Measurements from ENCODE around the gene L1CAM.

The L1CAM gene

GRCh38 chrX:153866302-153867019 is 19.5 kb downstream of the L1CAM start:
- in situ Hi-C loops (cut with MboI; ENCODE audit: low sequenced_read_pairs): no loop called here

- in situ Hi-C loops (cut with MboI; ENCODE audit: low sequenced_read_pairs): no loop called here
Observed at GRCh38 chrX:153865685-153866084, 20.3 kb downstream of the L1CAM start.

GRCh38 chrX:153865321-153865580 is 20.7 kb downstream of the L1CAM start:
- in situ Hi-C loops (cut with MboI; ENCODE audit: low sequenced_read_pairs): no loop called here

GRCh38 chrX:153864561-153865320 is 21.2 kb downstream of the L1CAM start:
- in situ Hi-C loops (cut with MboI; ENCODE audit: low sequenced_read_pairs): no loop called here

GRCh38 chrX:153864101-153864500 is 21.9 kb downstream of the L1CAM start:
- in situ Hi-C loops (cut with MboI; ENCODE audit: low sequenced_read_pairs): no loop called here

DNA sequence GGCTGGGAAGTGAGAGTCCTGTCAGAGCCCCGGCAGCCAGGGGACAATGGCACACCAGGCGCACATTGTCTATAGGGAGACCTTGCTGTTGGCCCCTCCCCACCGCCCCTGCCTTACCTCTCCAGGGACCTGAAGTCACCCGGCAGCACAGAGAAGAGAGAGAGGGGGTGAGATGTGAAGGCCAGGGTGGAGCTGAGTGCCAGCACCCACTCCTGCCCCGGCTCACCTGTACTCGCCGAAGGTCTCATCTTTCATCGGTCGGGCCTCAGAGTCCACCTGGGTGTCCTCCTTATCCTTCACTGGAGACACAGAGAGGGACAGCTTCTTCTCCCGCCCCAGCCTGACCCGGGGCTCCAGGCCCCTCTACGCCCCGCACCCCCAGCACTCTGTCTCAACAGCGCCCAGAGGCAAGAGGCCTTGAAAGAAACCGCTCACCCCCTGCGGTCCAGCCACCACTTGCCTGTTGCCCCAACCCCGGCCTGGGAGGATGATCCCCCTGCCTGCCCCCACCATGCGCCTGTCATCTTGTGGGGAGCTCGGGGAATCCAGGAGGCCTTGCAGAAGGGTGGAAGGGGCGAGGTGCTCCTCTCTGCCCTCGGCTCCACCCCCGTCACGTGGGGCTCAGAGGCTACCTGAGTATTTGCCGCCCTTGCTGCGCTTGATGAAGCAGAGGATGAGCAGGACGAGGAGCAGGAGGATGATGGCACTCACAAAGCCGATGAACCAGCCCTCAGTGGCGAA is 22.6 kb downstream of the L1CAM start:
- in situ Hi-C loops (cut with MboI; ENCODE audit: low sequenced_read_pairs): no loop called here

DNA sequence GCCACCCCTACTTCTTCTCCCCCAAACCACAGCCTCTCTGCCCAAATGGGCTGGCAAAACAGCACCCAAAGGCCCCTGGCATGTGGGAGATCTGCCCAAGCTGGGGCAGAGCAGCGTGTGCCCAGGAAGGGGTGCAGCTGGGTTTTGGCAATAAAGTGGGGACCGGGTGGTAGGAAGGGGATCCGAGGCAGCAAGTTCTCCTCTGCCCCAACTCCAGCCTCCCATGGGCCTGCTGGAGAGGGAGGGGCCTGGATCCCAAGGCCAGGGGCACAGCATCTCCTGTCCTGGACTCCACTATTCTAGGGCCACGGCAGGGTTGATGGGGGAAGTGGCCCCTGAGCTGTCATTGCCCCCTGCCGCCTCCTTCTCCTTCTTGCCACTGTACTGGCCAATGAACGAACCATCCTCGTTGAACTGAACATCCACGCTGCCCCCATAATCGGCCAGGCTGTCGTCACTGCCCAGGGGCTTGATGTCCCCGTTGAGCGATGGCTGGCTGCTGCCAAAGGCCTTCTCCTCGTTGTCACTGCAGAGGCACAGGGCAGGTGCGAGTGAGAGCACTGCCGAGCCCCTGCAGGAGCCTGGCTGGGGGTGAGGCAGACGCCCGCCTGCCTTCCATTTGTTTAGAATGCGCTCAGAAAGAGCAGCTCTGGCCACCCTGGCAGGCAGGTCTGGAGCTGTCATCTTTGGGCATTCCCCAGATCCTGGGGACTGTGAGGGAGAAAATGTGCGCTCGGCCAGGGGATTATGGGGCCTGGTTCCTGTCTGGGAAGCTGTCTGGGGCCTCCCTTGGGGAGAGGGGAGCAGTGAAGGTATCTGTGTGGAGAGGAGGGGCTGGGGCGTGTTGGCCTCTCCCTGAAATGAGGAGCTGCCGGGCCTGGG is 23.4 kb downstream of the L1CAM start:
- in situ Hi-C loops (cut with MboI; ENCODE audit: low sequenced_read_pairs): no loop called here

DNA sequence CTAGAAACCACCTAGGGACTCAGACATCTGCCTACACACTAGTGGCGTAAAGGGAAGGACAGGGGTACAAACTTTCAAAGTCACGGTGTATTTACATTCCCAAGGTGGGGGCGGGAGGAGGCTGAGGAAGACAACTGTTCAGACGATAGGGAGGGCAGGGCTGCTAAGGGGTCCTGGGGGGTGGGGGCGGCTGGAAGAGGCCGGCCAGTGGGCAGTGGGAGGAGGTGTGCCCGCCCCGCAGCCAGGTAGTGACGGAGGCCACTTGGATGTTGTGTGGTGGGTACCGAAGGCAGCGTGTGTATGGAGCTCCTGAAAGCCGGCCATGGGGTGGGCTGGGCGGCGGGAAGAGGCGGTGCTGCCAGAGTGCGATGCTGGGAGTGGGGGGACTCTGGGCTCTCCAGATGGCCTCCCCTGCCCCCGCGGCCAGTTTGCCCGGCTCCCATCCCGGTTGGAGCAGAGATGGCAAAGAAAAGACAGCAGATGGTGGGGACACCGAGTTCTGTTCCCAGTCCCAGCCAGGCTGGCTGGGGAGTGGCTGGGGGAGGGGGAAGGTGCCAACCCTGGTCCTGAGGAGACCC is 24.2 kb downstream of the L1CAM start:
- in situ Hi-C loops (cut with MboI; ENCODE audit: low sequenced_read_pairs): no loop called here

DNA sequence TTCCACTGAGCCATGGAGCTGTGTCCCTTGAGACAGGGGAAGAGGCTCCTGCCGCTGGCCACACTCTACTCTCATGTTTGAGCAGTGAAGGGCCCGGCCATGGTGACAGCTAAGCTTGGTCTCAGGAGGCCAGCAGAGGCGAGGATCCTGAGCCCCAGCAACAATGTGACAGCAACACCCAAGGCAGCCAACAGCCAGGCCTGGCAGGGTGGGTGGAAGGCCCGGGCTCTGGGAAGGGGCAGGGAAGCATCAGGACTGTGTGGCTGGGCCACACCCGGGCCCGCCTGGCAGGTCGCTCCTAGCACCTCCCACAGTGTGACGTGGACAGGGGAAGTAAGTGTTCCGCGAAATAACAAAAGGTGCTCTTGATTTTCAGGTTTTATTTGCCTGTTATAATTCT is 24.8 kb downstream of the L1CAM start:
- in situ Hi-C loops (cut with MboI; ENCODE audit: low sequenced_read_pairs): no loop called here

GRCh38 chrX:153857348-153857903 is 28.5 kb downstream of the L1CAM start:
- in situ Hi-C loops (cut with MboI; ENCODE audit: low sequenced_read_pairs): no loop called here

DNA sequence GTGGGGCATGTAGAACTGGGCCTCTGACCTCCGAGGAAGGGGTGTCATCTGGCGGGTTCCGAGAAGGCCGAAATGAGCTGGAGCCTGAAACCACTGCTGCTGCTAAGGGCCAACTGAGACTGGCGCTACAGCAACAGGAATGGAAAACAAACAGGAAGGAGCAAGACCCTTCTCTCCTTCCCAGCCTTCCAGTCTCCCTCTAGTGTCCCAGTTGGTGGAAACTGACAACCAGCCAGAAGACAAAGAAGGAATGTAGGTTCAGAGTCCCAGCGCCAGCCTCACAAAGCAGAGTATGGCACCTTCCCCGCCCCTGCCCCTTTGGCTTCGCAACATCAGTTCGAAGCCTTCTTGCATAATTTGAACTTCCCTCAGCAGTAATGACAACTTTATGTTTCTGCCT is 31.3 kb downstream of the L1CAM start:
- in situ Hi-C loops (cut with MboI; ENCODE audit: low sequenced_read_pairs): no loop called here

DNA sequence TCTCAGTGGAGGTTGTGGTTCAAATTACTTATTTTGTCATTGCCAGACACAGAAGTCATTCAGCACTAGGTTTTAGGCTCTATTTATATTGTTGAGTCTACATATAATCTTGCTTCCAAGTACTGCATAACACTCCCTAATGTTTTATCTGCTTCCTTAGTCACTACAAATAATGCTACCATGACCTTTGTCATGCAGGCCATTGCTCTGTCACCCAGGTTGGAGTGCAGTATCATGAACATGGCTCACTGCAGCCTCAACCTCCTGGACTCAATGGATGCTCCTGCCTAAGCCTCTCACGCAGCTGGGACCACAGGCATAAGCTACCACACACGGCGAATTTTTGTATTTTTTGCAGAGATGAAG is 32.1 kb downstream of the L1CAM start:
- in situ Hi-C loops (cut with MboI; ENCODE audit: low sequenced_read_pairs): no loop called here

GRCh38 chrX:153853180-153853901 is 32.6 kb downstream of the L1CAM start:
- in situ Hi-C loops (cut with MboI; ENCODE audit: low sequenced_read_pairs): no loop called here

- in situ Hi-C loops (cut with MboI; ENCODE audit: low sequenced_read_pairs): no loop called here
Observed at GRCh38 chrX:153851981-153852380, 34.0 kb downstream of the L1CAM start.

- in situ Hi-C loops (cut with MboI; ENCODE audit: low sequenced_read_pairs): no loop called here
Observed at GRCh38 chrX:153848325-153848724, 37.6 kb downstream of the L1CAM start.

- in situ Hi-C loops (cut with MboI; ENCODE audit: low sequenced_read_pairs): no loop called here
Observed at GRCh38 chrX:153845842-153846241, 40.1 kb downstream of the L1CAM start.

DNA sequence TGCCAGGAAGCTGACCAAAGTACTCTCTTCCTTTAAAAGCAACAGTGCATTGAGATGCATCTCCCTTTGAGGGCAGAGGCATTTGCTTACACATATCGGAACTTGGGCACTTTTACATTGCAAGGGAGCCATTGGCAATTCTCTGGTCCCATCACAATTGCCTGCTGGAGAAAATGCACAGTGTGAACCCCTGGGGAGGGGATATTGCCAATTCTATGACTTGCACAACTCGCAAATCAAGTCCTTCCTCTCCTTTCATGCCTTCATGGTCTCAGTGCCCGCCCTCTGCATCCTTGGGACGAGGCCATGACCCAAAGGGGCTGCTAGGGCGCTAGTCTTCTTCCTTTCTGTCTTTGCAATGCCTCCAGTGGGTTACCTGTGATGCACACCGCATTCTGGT is 40.8 kb downstream of the L1CAM start:
- in situ Hi-C loops (cut with MboI; ENCODE audit: low sequenced_read_pairs): no loop called here

DNA sequence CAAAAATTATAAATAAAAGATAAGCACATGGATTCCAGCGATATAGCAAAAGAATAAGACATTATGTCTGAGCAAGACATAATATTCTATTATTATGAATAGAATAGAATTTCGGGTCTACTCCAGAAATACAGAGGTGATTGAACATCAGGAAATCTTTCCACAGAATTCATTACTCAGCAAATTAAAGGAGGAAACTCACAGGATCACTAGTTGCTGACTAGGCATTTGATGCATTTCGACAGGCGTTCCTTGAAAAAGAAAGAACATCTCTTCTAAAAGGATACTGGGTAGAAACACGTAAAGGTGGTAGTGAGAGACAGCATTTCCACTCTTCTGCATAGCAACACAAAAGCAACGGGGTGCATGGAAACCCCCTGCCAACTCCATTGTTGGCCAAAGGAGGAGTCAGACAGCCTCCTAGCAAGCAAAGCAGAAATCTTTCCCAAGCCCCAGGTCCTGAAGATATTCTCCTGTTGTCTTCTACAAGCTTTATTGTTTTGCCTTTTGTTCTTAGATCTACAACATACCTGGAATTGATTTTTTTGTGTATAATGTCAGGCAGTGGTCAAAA is 41.4 kb downstream of the L1CAM start:
- in situ Hi-C loops (cut with MboI; ENCODE audit: low sequenced_read_pairs): no loop called here

GRCh38 chrX:153836921-153837320 is 49.1 kb downstream of the L1CAM start:
- in situ Hi-C loops (cut with MboI; ENCODE audit: low sequenced_read_pairs): no loop called here

DNA sequence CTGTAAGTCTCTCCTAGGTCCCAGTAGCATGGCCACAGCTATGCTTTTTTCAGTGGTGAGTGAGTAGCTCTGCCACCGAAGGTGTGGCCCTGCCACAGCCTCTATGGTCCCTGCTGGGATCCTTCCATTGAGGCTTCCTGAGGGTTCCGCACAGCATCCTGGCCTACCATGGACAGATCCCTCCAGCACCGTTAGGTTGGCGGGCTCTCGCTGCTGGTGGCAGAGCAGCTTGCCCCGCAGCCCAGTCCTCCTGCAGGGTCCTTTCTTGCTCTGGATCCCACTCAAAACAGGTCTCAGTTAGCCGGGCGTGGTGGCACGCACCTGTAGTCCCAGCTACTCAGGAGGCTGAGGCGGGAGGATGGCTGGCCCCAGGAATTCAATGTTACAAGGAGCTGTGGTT is 53.2 kb downstream of the L1CAM start:
- in situ Hi-C loops (cut with MboI; ENCODE audit: low sequenced_read_pairs): no loop called here
